HepG2 (cell line): ENCODE measurements around the gene ISOC2. TPM values are rescaled to one million over a fixed set of nuclear protein-coding genes. Genes with fewer than 3 reads are reported as not detected.

Source experiments
- ATF2 ChIP-seq: sonication (generic); formaldehyde crosslinking; IDR thresholded peaks from 2 replicates; pipeline ENCODE4 v1.4.0; 2020; ENCODE audit warnings: missing genetic modification reagents
- FOSL1 ChIP-seq: sonication (generic); formaldehyde crosslinking; IDR thresholded peaks from 2 replicates; pipeline ENCODE4 v1.9.0; 2021; ENCODE audit warnings: missing genetic modification reagents, borderline replicate concordance
- IRF2 ChIP-seq: IDR thresholded peaks from 2 replicates; pipeline ENCODE4 v1.6.1; 2018; ENCODE audit warnings: missing genetic modification reagents, missing compliant biosample characterization
- MAZ ChIP-seq, 2 experiments: sonication (generic) in 1 of 2; formaldehyde crosslinking in 1 of 2; IDR thresholded peaks; 2 replicates each; pipeline versions ENCODE4 v1.5.0 to v1.6.1; 2012 to 2020; ENCODE audit warnings: low read depth in 2 of 2, mild to moderate bottlenecking in 2 of 2, borderline replicate concordance in 1 of 2, improper control_type of control experiment in 1 of 2, low read length in 1 of 2, missing genetic modification reagents in 1 of 2, moderate library complexity in 1 of 2
- MIER2 ChIP-seq: IDR thresholded peaks from 2 replicates; pipeline ENCODE4 v1.6.1; 2016; ENCODE audit warnings: missing biosample characterization, missing genetic modification reagents
- MTF2 ChIP-seq: sonication (generic); formaldehyde crosslinking; IDR thresholded peaks from 2 replicates; pipeline ENCODE4 v1.5.0; 2020; ENCODE audit warnings: missing genetic modification reagents, borderline replicate concordance
- NCOA5 ChIP-seq: sonication (generic); formaldehyde crosslinking; IDR thresholded peaks from 2 replicates; pipeline ENCODE4 v1.4.0; 2020; ENCODE audit warnings: missing genetic modification reagents
- NFIC ChIP-seq: IDR thresholded peaks from 2 replicates; pipeline ENCODE4 v1.6.1; 2012; ENCODE audit warnings: mild to moderate bottlenecking, low read length, inconsistent platforms
- NR3C1 ChIP-seq: sonication (generic); formaldehyde crosslinking; IDR thresholded peaks from 2 replicates; pipeline ENCODE4 v1.4.0; 2020; ENCODE audit warnings: missing genetic modification reagents
- STAT6 ChIP-seq: sonication (generic); formaldehyde crosslinking; IDR thresholded peaks from 2 replicates; pipeline ENCODE4 v1.4.0; 2020; ENCODE audit warnings: missing genetic modification reagents, mild to moderate bottlenecking, borderline replicate concordance
- TFAP4 ChIP-seq: sonication (generic); IDR thresholded peaks from 2 replicates; pipeline ENCODE4 v1.6.1; 2016; ENCODE audit warnings: low read depth, borderline replicate concordance
- ZZZ3 ChIP-seq: sonication (generic); formaldehyde crosslinking; IDR thresholded peaks from 2 replicates; pipeline ENCODE4 v1.4.0; 2020; ENCODE audit warnings: missing genetic modification reagents, mild to moderate bottlenecking, borderline replicate concordance
- polyA plus RNA-seq, 8 experiments: library from polyadenylated mRNA; depleted of rRNA in 3 of 8; stranded (reverse) in 7 of 8; unstranded in 1 of 8; fragments of >200 nt; fragmentation: Illumina TruSeq in 4 of 8; extraction: Trizol in 4 of 8; gene quantifications; 2 replicates each; pipeline versions ENCODE4 v1.2.1 to v1.2.3, GENCODE V29; 2011 to 2016; ENCODE audit warnings: low read depth in 4 of 8, missing spikeins in 1 of 8, mixed read lengths in 1 of 8; ENCODE audit not compliant: insufficient read depth in 1 of 8
- total RNA-seq, 5 experiments: library from RNA; depleted of rRNA; stranded (reverse); fragments of >200 nt; fragmentation: Illumina TruSeq; extraction: Trizol; gene quantifications; 2 replicates each; pipeline ENCODE4 v1.2.3, GENCODE V29; 2016; ENCODE audit warnings: low read depth in 1 of 5
- TF ChIP-seq, protein P1 (sequence below): sonication (generic); formaldehyde crosslinking; IDR thresholded peaks from 2 replicates; pipeline ENCODE4 v1.8.0; 2022; ENCODE audit warnings: mild to moderate bottlenecking, missing genetic modification reagents, borderline replicate concordance
- TF ChIP-seq, protein P2 (sequence below): sonication (generic); formaldehyde crosslinking; IDR thresholded peaks from 2 replicates; pipeline ENCODE4 v1.8.1; 2023; ENCODE audit warnings: mild to moderate bottlenecking, missing genetic modification reagents

ISOC2 gene
- total and polyA plus RNA-seq, 2 of the 13 experiments (the other 11 are each of a cell fraction or from before 2014, with no cell fraction given): 76.8 to 105 TPM

- TF ChIP-seq ATF2 (CRISPR knock-in tag): peak; percentile 50; the same call in 1 of the 2 replicates
- no peak; the same call in 1 of the 2 replicates for TF ChIP-seq STAT6 (CRISPR knock-in tag)
- TF ChIP-seq NFIC: no peak
- TF ChIP-seq ZZZ3 (CRISPR knock-in tag): no peak
- TF ChIP-seq NR3C1 (CRISPR knock-in tag): no peak
- no peak for TF ChIP-seq TFAP4
- TF ChIP-seq FOSL1 (CRISPR knock-in tag): no peak
- TF ChIP-seq, protein P1, sequence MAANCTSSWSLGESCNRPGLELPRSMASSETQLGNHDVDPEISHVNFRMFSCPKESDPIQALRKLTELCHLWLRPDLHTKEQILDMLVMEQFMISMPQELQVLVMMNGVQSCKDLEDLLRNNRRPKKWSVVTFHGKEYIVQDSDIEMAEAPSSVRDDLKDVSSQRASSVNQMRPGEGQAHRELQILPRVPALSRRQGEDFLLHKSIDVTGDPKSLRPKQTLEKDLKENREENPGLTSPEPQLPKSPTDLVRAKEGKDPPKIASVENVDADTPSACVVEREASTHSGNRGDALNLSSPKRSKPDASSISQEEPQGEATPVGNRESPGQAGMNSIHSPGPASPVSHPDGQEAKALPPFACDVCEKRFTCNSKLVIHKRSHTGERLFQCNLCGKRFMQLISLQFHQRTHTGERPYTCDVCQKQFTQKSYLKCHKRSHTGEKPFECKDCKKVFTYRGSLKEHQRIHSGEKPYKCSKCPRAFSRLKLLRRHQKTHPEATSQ (CRISPR knock-in tag): no peak
- no peak for TF ChIP-seq MAZ (IDR thresholded peaks at IDR 0.05; ENCODE audit: borderline replicate concordance, low read depth, low read length)
- TF ChIP-seq MAZ (CRISPR knock-in tag; IDR thresholded peaks at IDR 0.05; ENCODE audit: low read depth): no peak
- TF ChIP-seq, protein P2, sequence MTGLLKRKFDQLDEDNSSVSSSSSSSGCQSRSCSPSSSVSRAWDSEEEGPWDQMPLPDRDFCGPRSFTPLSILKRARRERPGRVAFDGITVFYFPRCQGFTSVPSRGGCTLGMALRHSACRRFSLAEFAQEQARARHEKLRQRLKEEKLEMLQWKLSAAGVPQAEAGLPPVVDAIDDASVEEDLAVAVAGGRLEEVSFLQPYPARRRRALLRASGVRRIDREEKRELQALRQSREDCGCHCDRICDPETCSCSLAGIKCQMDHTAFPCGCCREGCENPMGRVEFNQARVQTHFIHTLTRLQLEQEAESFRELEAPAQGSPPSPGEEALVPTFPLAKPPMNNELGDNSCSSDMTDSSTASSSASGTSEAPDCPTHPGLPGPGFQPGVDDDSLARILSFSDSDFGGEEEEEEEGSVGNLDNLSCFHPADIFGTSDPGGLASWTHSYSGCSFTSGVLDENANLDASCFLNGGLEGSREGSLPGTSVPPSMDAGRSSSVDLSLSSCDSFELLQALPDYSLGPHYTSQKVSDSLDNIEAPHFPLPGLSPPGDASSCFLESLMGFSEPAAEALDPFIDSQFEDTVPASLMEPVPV: peak; percentile 76; the same call in 1 of the 2 replicates
- no peak for TF ChIP-seq IRF2 (CRISPR knock-in tag)
- TF ChIP-seq NCOA5: no peak
- TF ChIP-seq MTF2 (CRISPR knock-in tag): no peak
- TF ChIP-seq MIER2 (CRISPR knock-in tag): no peak; the same call in 1 of the 2 replicates
These were observed at the start of gene ISOC2 (continued) for GRCh38 chr19:55461259-55461973.
